HG03196 (cell line): ENCODE data around the gene APOBEC3F.
A peak's percentile ranks its signal among the peaks of the same experiment; 100 is the strongest.
"Not testable (repeated sequence)": the region's sequence is repeated elsewhere in the genome, so short reads cannot be mapped to it uniquely, and the experiment has no call there.

ENCODE experiments used
- ATAC-seq: cut with Tn5 transposase; IDR thresholded peaks from one replicate; pipeline ENCODE4 v1.9.1; 2021; ENCODE audit not compliant: unreplicated experiment

Gene APOBEC3F

DNA sequence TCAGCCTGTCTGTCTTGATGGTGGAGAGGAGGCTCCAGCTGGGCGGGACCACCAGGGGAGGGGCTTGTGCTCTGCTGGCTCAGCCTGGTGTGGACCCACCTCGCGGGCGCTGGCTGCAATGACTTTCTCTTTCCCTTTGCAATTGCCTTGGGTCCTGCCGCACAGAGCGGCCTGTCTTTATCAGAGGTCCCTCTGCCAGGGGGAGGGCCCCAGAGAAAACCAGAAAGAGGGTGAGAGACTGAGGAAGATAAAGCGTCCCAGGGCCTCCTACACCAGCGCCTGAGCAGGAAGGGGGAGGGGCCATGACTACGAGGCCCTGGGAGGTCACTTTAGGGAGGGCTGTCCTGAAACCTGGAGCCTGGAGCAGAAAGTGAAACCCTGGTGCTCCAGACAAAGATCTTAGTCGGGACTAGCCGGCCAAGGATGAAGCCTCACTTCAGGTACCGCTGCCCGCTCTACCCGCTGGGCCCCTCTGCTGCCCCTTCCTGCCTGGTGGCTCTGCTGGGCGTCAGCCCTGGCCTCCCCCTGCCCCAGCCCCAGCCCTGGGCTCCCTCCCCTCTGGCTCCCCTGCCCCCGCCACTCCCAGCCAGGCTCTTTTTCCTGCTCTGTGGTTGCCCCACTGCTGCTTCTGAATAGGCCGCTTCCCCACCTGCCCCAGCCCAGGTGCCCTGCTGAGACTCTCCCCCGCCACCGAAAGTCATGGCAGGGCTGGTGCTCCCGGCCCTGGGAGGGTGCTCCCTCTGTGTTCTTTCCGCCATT lies at the start of gene APOBEC3F:
APOBEC3F (plus strand) TSS at position 327 of the 759 bp plus-strand sequence; CDS start at position 424, 97 bp downstream.
- peak; percentile 64 for ATAC-seq

DNA sequence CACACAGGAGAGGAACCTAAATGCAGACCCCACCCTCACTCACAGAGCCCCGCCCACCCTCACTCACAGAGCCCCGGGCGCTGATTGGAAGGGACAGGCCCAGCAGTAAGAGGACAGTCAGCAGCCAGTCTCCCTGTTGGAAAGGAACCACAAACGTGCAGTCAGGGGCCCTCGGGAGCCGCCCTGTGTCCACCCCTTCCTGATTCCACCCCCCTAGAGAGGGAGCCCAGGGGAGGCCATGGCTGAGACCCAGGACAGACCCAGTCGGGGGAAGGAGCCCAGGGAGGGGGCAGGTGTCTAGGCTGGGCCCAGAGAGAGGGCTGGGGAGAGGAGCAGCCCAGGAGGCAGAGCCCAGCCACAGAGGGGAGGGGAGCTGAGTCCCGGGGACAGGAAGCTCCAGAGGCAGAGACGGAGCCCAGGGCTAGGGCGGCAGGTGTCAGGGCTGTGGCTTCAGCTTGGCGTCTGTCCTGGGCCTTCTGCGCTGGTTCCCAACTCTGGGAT lies 47.7 kb upstream of the APOBEC3F start:
- ATAC-seq = not testable (repeated sequence)

GRCh38 chr22:38996105-38996504 lies 44.6 kb upstream of the APOBEC3F start:
- no peak for ATAC-seq

DNA sequence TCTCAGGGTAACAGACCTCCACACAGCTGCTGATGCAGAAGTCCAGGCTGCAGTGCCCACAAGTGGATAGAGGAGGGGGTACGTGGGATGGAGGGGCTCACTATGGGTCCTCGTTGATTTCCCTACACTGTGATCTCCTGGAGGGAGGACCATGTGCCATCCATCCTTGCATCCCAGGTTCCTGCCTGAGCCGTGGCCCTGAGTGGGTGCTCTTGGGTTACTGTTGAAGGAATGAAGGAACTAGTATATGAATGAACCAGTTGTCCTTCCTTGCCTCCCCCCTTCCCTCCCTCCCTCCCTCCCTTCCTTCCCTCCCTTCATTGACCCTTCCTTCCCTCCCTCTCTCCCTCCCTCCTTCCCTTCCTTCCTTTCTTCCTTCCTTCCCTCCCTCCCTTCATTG lies 43.1 kb upstream of the APOBEC3F start:
- ATAC-seq = no peak

DNA sequence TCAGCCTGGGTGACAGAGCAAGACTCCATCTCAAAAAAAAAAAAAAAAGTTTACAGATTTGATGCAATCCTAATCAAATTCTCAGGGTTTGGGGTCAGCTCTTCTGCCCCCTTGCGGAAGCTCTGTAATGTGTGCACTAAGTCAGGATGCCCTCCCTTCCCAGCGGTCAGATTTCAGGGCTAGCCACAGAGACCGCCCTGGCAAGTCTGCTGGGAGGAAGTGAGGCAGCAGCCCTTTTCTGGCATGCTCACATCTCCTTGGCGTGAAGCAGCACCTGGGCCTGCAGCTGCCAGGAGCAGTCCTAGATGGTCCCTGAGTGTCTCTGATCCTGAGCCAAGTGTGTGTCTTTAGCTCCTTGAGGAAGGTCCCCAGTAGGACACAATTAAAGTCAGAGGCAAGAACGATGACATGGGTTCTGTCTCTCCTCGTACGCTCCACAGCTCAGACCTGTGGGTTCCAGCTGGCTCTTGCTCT lies 37.5 kb upstream of the APOBEC3F start:
- peak; percentile 92 for ATAC-seq

- no peak for ATAC-seq
These were observed 33.5 kb upstream of the APOBEC3F start for GRCh38 chr22:39007177-39007576.

DNA sequence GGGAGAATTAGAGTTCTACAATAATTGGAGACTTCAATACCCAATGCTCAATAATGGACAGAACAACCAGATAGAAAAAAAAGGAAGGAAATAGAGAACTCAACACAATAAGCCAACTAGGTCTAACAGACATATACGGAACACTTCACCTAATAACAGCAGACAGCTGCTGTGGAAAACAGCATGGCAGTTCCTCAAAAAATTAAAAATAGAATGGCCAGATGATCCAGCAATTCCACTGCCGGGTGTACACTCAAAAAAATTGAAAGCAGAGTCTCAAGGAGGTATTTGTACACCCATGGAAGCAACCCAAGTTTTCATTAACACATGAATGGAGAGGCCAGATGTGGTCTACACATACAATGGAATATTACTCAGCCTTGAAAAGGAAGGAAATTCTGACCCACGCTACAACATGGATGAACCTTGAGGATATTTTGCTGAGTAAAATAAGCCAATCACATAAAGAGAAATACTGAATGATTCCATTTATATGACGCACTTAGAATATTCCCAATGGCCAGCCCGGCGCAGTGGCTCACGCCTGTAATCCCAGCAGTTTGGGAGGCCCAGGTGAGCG lies 32.3 kb upstream of the APOBEC3F start:
- ATAC-seq = not testable (repeated sequence)

GRCh38 chr22:39010946-39011345 lies 29.7 kb upstream of the APOBEC3F start:
- no peak for ATAC-seq

- no peak for ATAC-seq
These were observed 27.8 kb upstream of the APOBEC3F start for GRCh38 chr22:39012533-39013511.

- ATAC-seq = not testable (repeated sequence)
These were observed 27.1 kb upstream of the APOBEC3F start for GRCh38 chr22:39013561-39013941.

DNA sequence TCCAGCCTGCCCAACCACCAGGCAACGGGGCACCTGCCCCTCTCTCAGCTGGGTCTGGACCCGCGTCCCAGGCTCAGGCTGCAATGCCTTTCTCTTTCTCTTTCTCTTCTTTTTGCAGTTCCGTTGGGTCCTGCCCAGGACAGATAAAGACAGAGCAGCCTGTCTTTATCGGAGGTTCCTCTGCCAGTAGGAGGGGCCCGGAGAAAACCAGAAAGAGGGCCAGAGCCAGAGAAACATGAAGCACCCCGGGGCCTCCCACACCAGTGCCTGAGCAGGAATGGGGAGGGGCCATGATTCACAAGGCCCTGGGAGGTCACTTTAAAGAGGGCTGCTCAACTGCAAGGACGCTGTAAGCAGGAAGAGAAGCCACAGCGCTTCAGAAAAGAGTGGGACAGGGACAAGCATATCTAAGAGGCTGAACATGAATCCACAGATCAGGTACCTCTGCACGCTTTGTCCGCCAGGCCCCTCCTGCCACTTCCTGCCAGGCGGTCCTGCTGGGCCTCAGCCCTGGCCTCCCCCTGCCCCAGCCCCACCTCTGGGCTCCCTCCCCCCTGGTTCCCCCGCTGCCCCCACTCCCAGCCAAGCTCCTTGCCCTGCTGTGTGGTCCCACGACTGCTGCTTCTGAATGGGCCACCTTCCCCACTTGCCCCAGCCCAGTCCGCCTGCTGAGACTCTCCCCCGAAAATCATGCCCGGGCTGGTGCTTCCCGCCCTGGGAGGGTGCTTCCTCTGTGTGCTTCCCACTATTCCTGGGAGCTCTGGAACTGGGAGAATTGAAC lies 26.5 kb upstream of the APOBEC3F start, which contains the start of gene APOBEC3C:
APOBEC3C (plus strand) TSS at position 316 of the 781 bp plus-strand sequence; CDS start at position 422, 106 bp downstream.
- ATAC-seq = peak; percentile 83

- not testable (repeated sequence) for ATAC-seq
These were observed 25.9 kb upstream of the APOBEC3F start for GRCh38 chr22:39014723-39015121.

GRCh38 chr22:39016592-39016991 lies 24.1 kb upstream of the APOBEC3F start:
- ATAC-seq = no peak

DNA sequence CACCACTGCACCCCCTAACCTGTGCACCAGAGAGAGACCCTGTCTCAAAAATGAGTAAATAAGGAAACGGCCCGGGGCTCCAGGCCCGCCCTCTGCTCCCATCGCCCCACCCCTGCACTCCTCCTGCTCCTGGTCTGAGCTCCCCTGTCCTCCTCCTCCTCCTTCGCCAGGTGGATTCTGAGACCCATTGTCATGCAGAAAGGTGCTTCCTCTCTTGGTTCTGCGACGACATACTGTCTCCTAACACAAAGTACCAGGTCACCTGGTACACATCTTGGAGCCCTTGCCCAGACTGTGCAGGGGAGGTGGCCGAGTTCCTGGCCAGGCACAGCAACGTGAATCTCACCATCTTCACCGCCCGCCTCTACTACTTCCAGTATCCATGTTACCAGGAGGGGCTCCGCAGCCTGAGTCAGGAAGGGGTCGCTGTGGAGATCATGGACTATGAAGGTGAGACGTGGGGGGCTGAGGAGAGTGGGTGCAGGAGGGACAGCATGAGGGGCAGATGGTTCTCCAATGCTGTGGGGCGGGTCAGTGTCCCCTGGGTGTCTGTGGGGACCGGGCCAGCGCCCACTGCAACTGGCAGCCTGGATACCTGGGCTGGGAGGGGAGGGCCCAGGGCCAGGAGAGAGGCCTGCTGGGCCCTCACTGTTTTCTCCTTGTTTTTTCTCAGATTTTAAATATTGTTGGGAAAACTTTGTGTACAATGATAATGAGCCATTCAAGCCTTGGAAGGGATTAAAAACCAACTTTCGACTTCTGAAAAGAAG lies 22.9 kb upstream of the APOBEC3F start:
- ATAC-seq = no peak

DNA sequence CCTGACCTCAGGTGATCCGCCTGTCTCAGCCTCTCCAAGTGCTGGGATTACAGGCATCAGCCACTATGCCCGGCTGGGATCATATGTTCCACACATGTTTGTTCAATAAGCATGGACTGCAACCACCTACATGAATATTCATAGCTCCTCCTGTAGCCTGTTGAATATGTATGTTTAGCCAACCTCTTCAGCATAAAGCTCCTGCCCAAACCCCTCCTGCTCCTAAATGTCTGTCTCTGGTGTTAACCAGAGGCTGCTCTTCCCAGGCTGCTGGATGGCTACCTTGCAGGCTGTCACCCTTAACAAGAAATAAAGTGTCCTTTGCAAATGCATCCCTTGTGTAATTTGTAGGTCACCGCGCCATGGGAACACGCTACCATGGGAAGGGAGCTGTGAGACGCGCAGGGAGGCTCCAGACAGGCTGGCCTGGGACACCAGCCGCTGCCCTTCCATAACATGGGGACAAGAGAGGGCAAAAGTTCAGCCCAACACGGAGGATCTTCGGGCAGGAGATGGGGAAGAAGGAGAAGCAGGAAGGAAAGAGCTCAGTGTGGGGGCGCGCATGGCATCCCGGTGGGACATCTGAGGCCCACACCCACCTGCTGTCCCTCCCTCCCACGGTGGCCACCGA lies 20.5 kb upstream of the APOBEC3F start:
- not testable (repeated sequence) for ATAC-seq

DNA sequence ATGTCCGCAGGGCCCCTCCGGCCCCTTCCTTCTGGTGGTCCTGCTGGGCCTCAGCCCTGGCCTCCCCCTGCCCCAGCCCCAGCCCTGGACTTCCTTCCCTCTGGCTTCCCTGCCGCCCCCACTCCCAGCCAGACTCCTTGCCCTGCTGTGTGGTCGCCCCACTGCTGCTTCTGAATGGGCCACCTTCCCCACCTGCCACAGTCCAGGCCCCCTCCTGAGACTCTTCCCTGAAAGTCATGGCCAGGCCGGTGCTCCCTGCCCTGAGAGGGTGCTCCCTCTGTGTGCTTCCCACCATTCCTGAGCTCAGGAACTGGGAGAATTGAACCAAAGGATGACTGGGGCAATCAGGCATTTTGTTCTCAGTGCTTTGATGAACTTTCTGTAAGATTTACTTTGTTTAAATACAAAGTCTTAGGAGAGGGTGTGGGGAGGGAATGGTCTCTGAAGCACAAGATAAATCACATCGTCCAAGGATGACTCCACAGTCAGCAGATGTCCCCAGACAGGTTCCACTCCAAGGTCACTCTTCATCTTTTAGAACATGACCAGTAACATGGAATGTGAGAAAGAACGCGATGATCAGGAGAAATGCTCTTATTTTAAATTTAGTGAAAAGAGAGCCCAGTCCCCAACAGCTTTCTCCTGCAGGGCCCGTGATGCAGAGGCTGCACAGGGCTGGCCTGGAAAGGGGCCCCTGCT lies 19.0 kb upstream of the APOBEC3F start:
- no peak for ATAC-seq

DNA sequence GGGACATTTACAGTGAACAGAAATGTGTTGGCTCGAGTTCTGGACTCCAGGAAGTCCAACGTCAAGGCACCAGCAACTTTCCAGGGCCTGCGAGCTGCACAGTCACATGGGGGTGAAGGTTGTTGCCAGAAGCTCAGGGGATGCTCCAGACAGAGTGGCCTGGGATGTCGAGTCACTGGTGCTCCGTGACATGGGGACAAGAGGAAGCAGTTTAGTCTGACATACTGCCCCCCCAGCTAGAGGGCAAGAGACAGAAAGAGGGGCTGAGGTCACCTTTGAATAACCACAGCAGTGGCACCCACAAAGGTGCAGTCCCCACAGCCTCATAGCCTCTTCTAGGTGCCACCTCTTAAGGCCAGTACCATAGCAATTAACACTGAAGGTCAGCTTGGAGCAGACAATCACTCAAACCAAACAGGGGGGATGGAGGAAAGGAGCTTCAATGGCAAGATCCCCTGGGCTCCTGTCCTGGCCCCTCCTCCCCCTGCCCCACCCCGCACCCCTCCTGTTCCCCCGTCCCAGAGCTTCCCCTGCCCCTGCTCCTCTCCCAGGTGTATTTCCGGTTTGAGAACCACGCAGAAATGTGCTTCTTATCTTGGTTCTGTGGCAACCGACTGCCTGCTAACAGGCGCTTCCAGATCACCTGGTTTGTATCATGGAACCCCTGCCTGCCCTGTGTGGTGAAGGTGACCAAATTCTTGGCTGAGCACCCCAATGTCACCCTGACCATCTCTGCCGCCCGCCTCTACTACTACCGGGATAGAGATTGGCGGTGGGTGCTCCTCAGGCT lies 15.9 kb upstream of the APOBEC3F start:
- no peak for ATAC-seq
